Astrocyte of the spinal cord (primary cell): Measurements from ENCODE around the gene ALDH3B2.
"Not testable (repeated sequence)": the region's sequence is repeated elsewhere in the genome, so short reads cannot be mapped to it uniquely, and the experiment has no call there.

Source experiments
- DNase-seq: peaks from one replicate; pipeline ENCODE4 v3.0.0; 2011; ENCODE audit warnings: low read depth, low spot score
- H3K4me3 ChIP-seq: 2 replicates; pipeline ENCODE4 v1.5.1; 2011; ENCODE audit warnings: low read depth, mild to moderate bottlenecking, low read length, moderate library complexity
- in situ Hi-C: cut with HindIII; loops from 2 replicates; pipeline ENCODE4 v1.10.0; 2017; ENCODE audit warnings: low sequenced_read_pairs
- TF ChIP-seq, protein P1 (sequence below): IDR thresholded peaks from 2 replicates; pipeline ENCODE4 v1.5.1; 2012; ENCODE audit warnings: low read depth, mild to moderate bottlenecking, low read length, inconsistent platforms

ALDH3B2 gene

DNA sequence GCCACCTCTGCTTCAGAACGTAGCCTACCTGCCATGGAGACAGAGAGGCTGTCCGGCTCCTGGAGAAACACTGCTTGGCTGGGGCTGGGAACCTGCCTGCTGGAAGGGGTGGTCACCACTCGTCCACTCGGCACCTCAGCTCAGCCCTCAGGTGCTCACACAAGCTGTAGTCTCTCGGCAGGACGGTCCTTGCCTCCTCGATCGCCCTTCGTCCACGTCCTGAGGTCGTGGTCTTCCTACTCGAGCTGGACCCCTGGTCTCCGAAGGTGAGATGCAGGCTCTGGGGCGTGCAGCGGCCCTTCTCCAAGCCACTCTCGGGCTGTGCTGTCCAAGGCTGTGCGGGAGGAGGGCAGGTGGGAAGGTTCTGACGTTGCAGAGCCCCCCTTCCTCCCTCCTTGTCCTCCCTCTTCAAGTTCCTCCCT is 35.0 kb downstream of the ALDH3B2 start, which contains the start of gene TBX10:
Gene TBX10 (minus strand): TSS at position 326 of the 422 bp plus-strand sequence. CDS start 291 bp downstream, at position 35.
- in situ Hi-C loops, result no loop called here
- no peak for DNase-seq

DNA sequence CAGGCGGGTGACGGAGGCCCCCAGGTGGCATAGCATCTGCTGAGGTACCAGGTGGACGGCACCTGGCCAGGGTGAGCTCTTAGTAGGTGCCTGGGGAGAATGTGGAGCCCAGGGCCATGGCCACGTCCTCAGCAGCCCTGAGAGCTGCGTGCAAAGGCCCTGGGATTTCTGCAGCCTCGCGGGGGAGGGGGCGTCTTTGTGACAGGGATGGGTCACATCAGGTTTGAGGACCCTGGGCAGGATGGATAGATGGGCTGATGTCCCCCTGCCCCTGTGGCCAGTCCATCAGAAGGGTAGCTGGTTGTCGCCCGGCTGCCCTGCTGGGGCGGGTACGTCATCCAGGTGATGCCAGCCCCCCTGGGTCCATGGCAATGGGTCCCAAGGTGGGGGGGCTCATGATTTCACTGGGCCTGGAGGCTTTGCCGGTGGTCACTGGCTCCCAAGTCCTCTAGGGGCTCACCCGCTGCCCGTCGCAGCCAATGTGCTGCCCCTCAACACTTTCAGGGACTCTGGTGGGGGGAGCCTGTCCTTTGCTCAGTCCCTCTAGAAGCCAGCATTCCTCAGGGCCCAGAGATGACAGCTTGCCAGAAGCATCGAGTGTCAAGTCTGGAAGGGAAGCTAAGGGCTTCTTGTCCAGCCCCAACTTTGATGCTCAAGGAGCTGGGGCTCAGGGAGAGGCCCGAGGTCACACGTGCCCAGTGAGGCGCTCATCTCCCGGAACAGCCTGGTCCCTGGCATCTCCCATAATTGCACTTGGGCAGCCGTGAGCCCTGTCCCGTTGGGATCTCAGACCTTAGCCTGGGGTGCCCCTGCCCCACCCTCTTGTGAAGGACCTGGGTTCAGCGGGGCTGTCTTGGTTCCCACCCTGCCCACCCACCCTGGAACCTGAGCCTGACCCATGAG is 35.6 kb downstream of the ALDH3B2 start:
- in situ Hi-C loops, result no loop called here
- TF ChIP-seq, protein P1, sequence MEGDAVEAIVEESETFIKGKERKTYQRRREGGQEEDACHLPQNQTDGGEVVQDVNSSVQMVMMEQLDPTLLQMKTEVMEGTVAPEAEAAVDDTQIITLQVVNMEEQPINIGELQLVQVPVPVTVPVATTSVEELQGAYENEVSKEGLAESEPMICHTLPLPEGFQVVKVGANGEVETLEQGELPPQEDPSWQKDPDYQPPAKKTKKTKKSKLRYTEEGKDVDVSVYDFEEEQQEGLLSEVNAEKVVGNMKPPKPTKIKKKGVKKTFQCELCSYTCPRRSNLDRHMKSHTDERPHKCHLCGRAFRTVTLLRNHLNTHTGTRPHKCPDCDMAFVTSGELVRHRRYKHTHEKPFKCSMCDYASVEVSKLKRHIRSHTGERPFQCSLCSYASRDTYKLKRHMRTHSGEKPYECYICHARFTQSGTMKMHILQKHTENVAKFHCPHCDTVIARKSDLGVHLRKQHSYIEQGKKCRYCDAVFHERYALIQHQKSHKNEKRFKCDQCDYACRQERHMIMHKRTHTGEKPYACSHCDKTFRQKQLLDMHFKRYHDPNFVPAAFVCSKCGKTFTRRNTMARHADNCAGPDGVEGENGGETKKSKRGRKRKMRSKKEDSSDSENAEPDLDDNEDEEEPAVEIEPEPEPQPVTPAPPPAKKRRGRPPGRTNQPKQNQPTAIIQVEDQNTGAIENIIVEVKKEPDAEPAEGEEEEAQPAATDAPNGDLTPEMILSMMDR, result no peak
- no peak overlapping the region for H3K4me3 ChIP-seq
- DNase-seq, result no peak

More for the DNA sequence above, 35.0 kb downstream of the ALDH3B2 start, which contains the start of gene TBX10:
- no peak within 1 kb of the TSS for H3K4me3 ChIP-seq
- TF ChIP-seq, protein P1, result no peak

DNA sequence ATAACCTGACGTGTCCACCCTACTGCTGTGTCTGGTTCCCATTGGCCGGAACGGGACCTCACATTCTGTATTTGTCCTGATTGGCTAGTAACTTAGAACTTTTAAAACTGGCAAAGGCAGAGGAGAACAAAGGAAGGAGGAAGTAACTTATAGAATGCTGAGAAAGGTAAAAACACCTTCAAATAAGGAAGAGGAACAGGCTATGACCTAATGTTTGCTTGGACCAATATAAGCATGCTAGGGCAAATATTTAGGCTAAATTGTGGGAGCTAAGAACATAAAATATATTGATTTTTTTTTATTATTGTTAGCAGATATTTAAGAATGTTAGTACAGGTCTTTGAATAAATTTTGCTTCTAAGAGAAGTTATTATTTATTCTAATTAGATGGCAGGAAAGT is 37.0 kb downstream of the ALDH3B2 start:
- DNase-seq, in situ Hi-C loops: not testable (repeated sequence)

DNA sequence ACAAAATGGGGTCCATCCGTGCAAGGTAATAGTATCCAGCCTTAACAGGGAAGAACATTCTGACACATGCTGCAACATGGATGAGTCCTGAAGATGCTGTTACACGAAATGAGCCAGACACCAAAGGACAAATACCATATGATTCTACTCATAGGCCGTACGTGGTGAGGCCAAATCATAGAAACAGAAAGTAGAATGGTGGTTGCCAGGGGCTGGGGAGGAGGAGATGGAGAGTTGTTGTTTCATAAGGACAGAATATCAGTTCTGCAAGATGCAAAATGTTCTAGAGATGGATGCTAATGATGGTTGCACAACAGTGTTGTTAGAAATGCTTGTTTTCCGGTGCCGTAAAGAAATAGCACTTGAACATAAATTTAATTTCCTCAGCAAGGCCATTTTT is 37.5 kb downstream of the ALDH3B2 start:
- in situ Hi-C loops, result no loop called here
- no peak for DNase-seq
- no peak overlapping the region for H3K4me3 ChIP-seq
- TF ChIP-seq, protein P1, result no peak

More for the DNA sequence above, 37.0 kb downstream of the ALDH3B2 start:
- H3K4me3 ChIP-seq, result not testable (repeated sequence)

DNA sequence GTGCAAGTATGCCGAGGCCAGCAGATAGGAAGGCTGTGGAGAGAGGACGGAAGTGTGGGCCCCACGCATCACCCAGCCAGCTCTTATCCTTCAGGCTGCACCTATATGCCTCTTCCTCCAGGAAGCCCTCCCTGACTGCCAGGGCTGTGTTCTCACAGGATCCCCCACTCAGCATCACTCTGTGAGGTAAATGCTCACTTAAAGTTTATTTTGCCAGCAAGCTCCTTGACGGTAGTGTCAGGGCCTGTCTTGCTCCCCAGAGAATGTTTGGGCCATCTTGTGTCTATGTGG is 39.2 kb downstream of the ALDH3B2 start:
- in situ Hi-C loops, result no loop called here
- no peak for DNase-seq
- TF ChIP-seq, protein P1, result no peak
- H3K4me3 ChIP-seq, result no peak overlapping the region

DNA sequence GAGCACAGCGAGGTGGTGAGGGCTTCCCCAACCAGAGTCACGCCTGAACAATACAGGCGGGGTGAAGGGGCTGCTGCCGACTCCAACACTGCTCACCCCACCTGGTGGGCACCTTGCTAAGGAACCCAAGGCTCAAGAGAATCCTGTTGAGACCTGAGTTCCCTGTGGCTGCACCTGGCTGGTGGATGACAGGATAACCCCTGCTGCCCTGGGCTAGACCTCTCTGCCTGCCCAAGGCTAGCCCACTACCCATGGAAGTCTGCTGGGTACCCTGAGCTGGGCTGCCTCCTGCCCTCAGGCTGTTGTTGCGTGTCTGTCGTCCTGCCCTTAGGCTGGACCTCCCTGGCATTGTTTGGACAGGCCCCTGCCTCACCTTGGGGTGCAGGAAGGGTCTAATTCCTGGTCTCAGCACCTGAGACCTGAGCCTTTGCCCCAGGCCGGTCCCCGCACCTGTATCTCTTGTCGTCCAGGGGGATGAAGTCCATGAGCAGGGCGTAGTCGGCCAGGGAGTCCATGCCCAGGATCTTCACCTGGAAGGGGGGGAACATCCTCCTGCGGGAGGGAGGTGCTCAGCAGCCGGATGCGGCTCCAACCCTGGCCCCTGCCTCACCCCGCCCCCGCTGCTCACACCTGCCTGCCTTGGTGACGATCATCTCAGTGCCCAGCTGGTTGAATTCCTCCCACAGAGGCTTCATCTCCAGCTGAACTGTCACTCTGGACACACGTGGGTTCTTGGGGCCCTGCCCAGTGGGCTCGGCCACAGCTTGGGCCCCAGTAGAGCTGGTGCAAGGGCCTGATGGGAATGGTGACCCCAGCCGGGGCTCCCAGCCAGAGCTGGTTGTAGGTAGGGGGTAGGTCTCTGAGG is 39.8 kb downstream of the ALDH3B2 start:
- TF ChIP-seq, protein P1, result no peak
- in situ Hi-C loops, result no loop called here
- no peak overlapping the region for H3K4me3 ChIP-seq
- DNase-seq, result no peak
